ENCODE results near the gene OR10V1. TPM values are rescaled to one million over a fixed set of nuclear protein-coding genes. Genes with fewer than 3 reads are reported as not detected.

OR10V1 gene
- total RNA-seq, 1 experiment from 2014 or later: not detected

DNA sequence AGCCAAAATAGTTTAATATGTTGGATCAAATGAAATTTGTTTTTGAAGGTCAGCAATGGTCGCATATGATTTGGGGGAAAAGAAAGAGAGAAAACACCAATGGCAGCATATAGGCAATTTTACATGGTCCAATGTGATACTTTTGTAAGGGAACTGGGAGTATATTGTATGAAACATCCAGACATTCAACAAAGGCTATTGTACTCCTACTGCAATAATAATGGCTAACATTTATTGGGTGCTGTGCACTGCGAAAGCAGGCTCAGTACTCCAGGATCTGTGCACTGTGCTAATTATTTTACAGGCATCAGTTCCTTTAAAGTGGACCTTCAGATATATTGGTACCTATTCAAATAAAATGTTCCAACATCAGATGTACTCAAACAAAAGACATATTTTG is 5.9 kb upstream of the OR10V1 start:
- no peak overlapping the region for H3K4me3 ChIP-seq (ENCODE audit: low read length)
- H3K36me3 ChIP-seq (ENCODE audit: low read depth, low read length): no peaks in the 10 kb centered on the region
- H3K79me2 ChIP-seq (ENCODE audit: low read length): no peaks in the 10 kb centered on the region
- ATAC-seq (no peak), DNase-seq (no peak)
- no peaks in the 10 kb centered on the region for H4K20me1 ChIP-seq (ENCODE audit: low read length)
- no TSS peak for BruUV-seq (replicated peaks)
- H3K9me2 ChIP-seq (replicated peaks; ENCODE audit: low read length): no peaks in the 10 kb centered on the region
- TF ChIP-seq, protein P1, sequence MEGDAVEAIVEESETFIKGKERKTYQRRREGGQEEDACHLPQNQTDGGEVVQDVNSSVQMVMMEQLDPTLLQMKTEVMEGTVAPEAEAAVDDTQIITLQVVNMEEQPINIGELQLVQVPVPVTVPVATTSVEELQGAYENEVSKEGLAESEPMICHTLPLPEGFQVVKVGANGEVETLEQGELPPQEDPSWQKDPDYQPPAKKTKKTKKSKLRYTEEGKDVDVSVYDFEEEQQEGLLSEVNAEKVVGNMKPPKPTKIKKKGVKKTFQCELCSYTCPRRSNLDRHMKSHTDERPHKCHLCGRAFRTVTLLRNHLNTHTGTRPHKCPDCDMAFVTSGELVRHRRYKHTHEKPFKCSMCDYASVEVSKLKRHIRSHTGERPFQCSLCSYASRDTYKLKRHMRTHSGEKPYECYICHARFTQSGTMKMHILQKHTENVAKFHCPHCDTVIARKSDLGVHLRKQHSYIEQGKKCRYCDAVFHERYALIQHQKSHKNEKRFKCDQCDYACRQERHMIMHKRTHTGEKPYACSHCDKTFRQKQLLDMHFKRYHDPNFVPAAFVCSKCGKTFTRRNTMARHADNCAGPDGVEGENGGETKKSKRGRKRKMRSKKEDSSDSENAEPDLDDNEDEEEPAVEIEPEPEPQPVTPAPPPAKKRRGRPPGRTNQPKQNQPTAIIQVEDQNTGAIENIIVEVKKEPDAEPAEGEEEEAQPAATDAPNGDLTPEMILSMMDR (conservative IDR thresholded peaks at IDR 0.05; ENCODE audit: low read depth, low read length): no peak
- TF ChIP-seq EZH2 (IDR thresholded peaks at IDR 0.05; ENCODE audit: low read length, unreplicated experiment) (no peak), EZH2phosphoT487 (IDR thresholded peaks at IDR 0.05; ENCODE audit: borderline replicate concordance, low read length) (no peak)
- ChIA-PET CTCF (no interaction called here), POLR2A (ENCODE audit: unreplicated experiment) (no interaction called here)
- intact Hi-C loops (cut with micrococcal nuclease): no loop called here
- no peaks in the 10 kb centered on the region for H3K4me1 ChIP-seq (ENCODE audit: insufficient read depth, low read length)
- no peaks in the 10 kb centered on the region for H3K9me3 ChIP-seq (ENCODE audit: low read length)
- no peak overlapping the region for H3K9ac ChIP-seq (ENCODE audit: low read length)
- H3K27me3 ChIP-seq (ENCODE audit: low read length): peaks cover 85% of the 10 kb centered on the region
- no peak overlapping the region for H3K27ac ChIP-seq (ENCODE audit: low read length)
- H3F3A ChIP-seq (ENCODE audit: low read length, unreplicated experiment): no peaks in the 10 kb centered on the region
- no peak overlapping the region for H3K4me2 ChIP-seq (ENCODE audit: low read length)
- no peak overlapping the region for H2AFZ ChIP-seq (ENCODE audit: low read length)

DNA sequence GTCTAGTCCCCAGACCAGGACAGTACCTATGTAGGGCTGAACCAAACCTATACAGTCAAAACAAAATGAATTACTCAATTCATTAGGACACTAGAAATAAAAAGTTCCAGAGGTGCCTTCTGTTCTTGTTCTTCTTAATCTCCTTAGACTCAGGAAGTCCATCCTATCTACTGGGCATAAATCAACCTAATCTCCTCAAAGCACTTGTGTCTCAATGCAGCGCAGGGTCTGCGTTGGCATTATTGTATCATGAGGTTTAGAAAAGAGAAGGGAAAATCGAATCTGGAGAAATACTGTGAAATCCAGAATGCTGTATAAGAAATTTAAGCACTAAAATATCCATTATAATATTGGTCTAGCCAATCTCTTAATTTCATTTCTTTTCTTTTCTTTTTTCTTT is 2.4 kb upstream of the OR10V1 start:
- TF ChIP-seq EZH2phosphoT487 (IDR thresholded peaks at IDR 0.05; ENCODE audit: borderline replicate concordance, low read length) (no peak), EZH2 (IDR thresholded peaks at IDR 0.05; ENCODE audit: low read length, unreplicated experiment) (no peak)
- TF ChIP-seq, protein P1 (conservative IDR thresholded peaks at IDR 0.05; ENCODE audit: low read depth, low read length): no peak
- BruUV-seq (replicated peaks): no TSS peak
- H3K79me2 ChIP-seq (ENCODE audit: low read length): no peaks in the 10 kb centered on the region

DNA sequence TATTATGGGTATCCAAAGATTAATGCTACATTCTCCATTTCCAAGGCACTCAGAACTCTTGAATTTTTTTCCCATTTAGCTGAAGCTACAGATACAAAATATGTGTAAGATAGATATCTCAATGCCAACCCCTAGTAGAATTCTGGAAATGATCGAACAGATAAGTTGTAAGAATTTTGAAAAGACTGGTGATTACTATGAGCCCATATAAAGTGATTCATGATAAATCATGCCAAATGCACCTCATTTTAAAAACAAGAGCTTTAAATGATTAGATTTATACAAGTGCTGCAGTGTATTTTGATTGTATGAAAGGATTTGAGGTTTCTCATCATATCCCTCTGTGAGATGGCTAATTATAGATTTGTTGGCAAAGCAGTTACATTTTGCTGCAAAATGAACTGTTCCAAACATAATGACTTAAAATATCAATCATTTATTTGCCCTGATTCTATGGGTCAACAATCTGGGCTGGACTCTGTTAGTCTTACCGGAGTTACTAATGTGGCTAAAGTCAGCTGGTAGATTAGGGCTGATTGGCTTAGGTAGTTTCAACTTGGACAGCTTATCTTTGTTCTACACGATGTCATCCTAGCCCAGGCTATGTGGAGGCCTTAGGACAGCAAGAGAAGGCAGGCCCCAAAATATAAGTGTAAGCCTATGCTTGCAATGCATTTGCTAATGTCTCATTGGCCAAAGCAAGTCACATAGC is 3.4 kb downstream of the OR10V1 start:
- BruUV-seq (replicated peaks): no TSS peak
- POLR2A ChIA-PET (ENCODE audit: unreplicated experiment): no interaction called here
- Histone ChIP-seq H3K27ac (ENCODE audit: low read length) (no peak overlapping the region), H3K4me3 (ENCODE audit: low read length) (no peak overlapping the region), H3K79me2 (ENCODE audit: low read length) (no peaks in the 10 kb centered on the region), H3K9me3 (ENCODE audit: low read length) (no peaks in the 10 kb centered on the region), H3K9me2 (replicated peaks; ENCODE audit: low read length) (no peaks in the 10 kb centered on the region), H4K20me1 (ENCODE audit: low read length) (no peaks in the 10 kb centered on the region), H3K9ac (ENCODE audit: low read length) (no peak overlapping the region), H2AFZ (ENCODE audit: low read length) (no peak overlapping the region), H3K4me2 (ENCODE audit: low read length) (no peak overlapping the region), H3F3A (ENCODE audit: low read length, unreplicated experiment) (peaks cover 3% of the 10 kb centered on the region), H3K36me3 (ENCODE audit: low read depth, low read length) (no peaks in the 10 kb centered on the region), H3K27me3 (ENCODE audit: low read length) (peaks cover 23% of the 10 kb centered on the region), H3K4me1 (ENCODE audit: insufficient read depth, low read length) (peaks cover 12% of the 10 kb centered on the region)
- no peak for TF ChIP-seq EZH2phosphoT487 (IDR thresholded peaks at IDR 0.05; ENCODE audit: borderline replicate concordance, low read length)
- no peak for TF ChIP-seq EZH2 (IDR thresholded peaks at IDR 0.05; ENCODE audit: low read length, unreplicated experiment)
- TF ChIP-seq, protein P1 (conservative IDR thresholded peaks at IDR 0.05; ENCODE audit: low read depth, low read length): no peak
- ATAC-seq (no peak), DNase-seq (no peak)
- CTCF ChIA-PET: no interaction called here
- intact Hi-C loops (cut with micrococcal nuclease): no loop called here

More for the DNA sequence above, 2.4 kb upstream of the OR10V1 start:
- no peak overlapping the region for H3K4me3 ChIP-seq (ENCODE audit: low read length)
- no peak overlapping the region for H3K4me2 ChIP-seq (ENCODE audit: low read length)
- H3F3A ChIP-seq (ENCODE audit: low read length, unreplicated experiment): no peaks in the 10 kb centered on the region
- intact Hi-C loops (cut with micrococcal nuclease): no loop called here
- H3K9ac ChIP-seq (ENCODE audit: low read length): no peak overlapping the region
- peaks cover 72% of the 10 kb centered on the region for H3K27me3 ChIP-seq (ENCODE audit: low read length)
- no peak for ATAC-seq
- no peaks in the 10 kb centered on the region for H3K9me3 ChIP-seq (ENCODE audit: low read length)
- ChIA-PET POLR2A (ENCODE audit: unreplicated experiment) (no interaction called here), CTCF (no interaction called here)
- no peaks in the 10 kb centered on the region for H3K4me1 ChIP-seq (ENCODE audit: insufficient read depth, low read length)
- no peak for DNase-seq
- no peak overlapping the region for H2AFZ ChIP-seq (ENCODE audit: low read length)
- H4K20me1 ChIP-seq (ENCODE audit: low read length): no peaks in the 10 kb centered on the region
- H3K9me2 ChIP-seq (replicated peaks; ENCODE audit: low read length): no peaks in the 10 kb centered on the region
- H3K27ac ChIP-seq (ENCODE audit: low read length): no peak overlapping the region
- no peaks in the 10 kb centered on the region for H3K36me3 ChIP-seq (ENCODE audit: low read depth, low read length)

Measured in PC-3 (cell line).